ENCODE results near the gene VPS13A. TPM values are rescaled to one million over a fixed set of nuclear protein-coding genes. Genes with fewer than 3 reads are reported as not detected.

Gene VPS13A
- total and polyA plus RNA-seq, 2 of the 13 experiments (the other 11 are each of a cell fraction or from before 2014, with no cell fraction given), result 20.4 to 20.7 TPM

GRCh38 chr9:77421506-77422265 lies 244.4 kb downstream of the VPS13A start:
- FAIRE-seq, result no peak
- intact Hi-C loops (cut with micrococcal nuclease; ENCODE audit: unreplicated experiment), result no loop called here
- Histone ChIP-seq H3K9ac (ENCODE audit: insufficient read depth, low read depth, low read length) (no peak overlapping the region), H2AFZ (ENCODE audit: low read length) (no peak overlapping the region), H3K4me3 (replicated peaks in 1 of 3; ENCODE audit: insufficient read depth in 1 of 3, low read depth in 2 of 3, low read length in 3 of 3) (no peak overlapping the region), H3K27me3 (ENCODE audit: control insufficient read depth in 1 of 2, insufficient read depth in 2 of 2, low read length in 2 of 2) (no peaks in the 10 kb centered on the region), H3K27ac (ENCODE audit: extremely low read length, insufficient read depth, low read length) (no peak overlapping the region), H3K4me2 (ENCODE audit: low read depth, low read length) (no peak overlapping the region), H4K20me1 (ENCODE audit: insufficient read depth, low read length) (no peaks in the 10 kb centered on the region), H3K36me3 (replicated peaks in 1 of 2; ENCODE audit: control insufficient read depth in 1 of 2, insufficient read depth in 2 of 2, low read length in 2 of 2) (no peaks in the 10 kb centered on the region), H3K79me2 (ENCODE audit: insufficient read depth, low read length) (no peaks in the 10 kb centered on the region), H3K9me3 (ENCODE audit: low read length) (no peaks in the 10 kb centered on the region), H3K4me1 (ENCODE audit: insufficient read depth, low read length) (no peaks in the 10 kb centered on the region)
- ChIA-PET POLR2A (no interaction called here), CTCF (ENCODE audit: low intra/inter-chr PET ratio, low total read pairs) (no interaction called here)
- DNase-seq (ENCODE audit: low spot score), result no peak
- in situ Hi-C loops (cut with HindIII; ENCODE audit: extremely low pct_ligation_motif_present, low pct_unique_long_range_greater_than_20kb), result no loop called here
- no TSS peak for BruUV-seq (replicated peaks)
- no peak for ATAC-seq
- 96% methylated on average over 10 of the region's 10 CpGs for WGBS (ENCODE audit: low lambda C conversion rate)
- TF ChIP-seq ZMAT5 (CRISPR knock-in tag; IDR thresholded peaks at IDR 0.05; ENCODE audit: borderline replicate concordance, low read depth) (no peak), MTERF4 (CRISPR knock-in tag; IDR thresholded peaks at IDR 0.05) (no peak), CENPT (CRISPR knock-in tag; IDR thresholded peaks at IDR 0.05; ENCODE audit: low read depth) (no peak), MYC (CRISPR knock-in tag; IDR thresholded peaks at IDR 0.05; ENCODE audit: borderline replicate concordance) (no peak), CHD4 (IDR thresholded peaks at IDR 0.05; ENCODE audit: borderline replicate concordance, low read length) (no peak), BRCA1 (CRISPR knock-in tag; IDR thresholded peaks at IDR 0.05) (no peak), ZBTB7A (CRISPR knock-in tag; IDR thresholded peaks at IDR 0.05) (no peak), PRPF4 (IDR thresholded peaks at IDR 0.05; ENCODE audit: low read depth, low read length, poor library complexity, severe bottlenecking) (no peak), ZNF260 (CRISPR knock-in tag; IDR thresholded peaks at IDR 0.05; ENCODE audit: borderline replicate concordance, low read depth) (no peak), SRSF4 (IDR thresholded peaks at IDR 0.05; ENCODE audit: low read depth, low read length, poor library complexity, severe bottlenecking) (no peak), ZSCAN25 (CRISPR knock-in tag; IDR thresholded peaks at IDR 0.05) (no peak), ARNTL (CRISPR knock-in tag; IDR thresholded peaks at IDR 0.05) (no peak), ZNF468 (CRISPR knock-in tag; IDR thresholded peaks at IDR 0.05) (no peak)

Data from HepG2 (cell line).